GM23338 (cell line): ENCODE results near the gene BFSP2.

Experiments used
- CREB1 ChIP-seq: fragments of 250-450 bp; sonication (Bioruptor Pico); IDR thresholded peaks from 2 replicates; pipeline ENCODE4 v1.5.0; 2020; ENCODE audit warnings: low read depth, mild to moderate bottlenecking, moderate library complexity
- CTCF ChIP-seq, 2 experiments: fragments of 200-600 bp in 1 of 2; sonication (generic) in 1 of 2; conservative IDR thresholded peaks; 2 replicates each; pipeline versions ENCODE4 v1.5.1 to v1.6.1; 2016 to 2017; ENCODE audit warnings: antibody characterized with exemption in 2 of 2, low read depth in 2 of 2, mild to moderate bottlenecking in 2 of 2, moderate library complexity in 1 of 2
- ETS1 ChIP-seq: IDR thresholded peaks from 2 replicates; pipeline ENCODE4 v1.6.1; 2016; ENCODE audit warnings: antibody characterized with exemption
- EZH2 ChIP-seq: fragments of 200-600 bp; sonication (generic); IDR thresholded peaks from one replicate; pipeline ENCODE4 v1.8.0; 2017; ENCODE audit warnings: antibody characterized with exemption, mild to moderate bottlenecking, low read depth; ENCODE audit not compliant: unreplicated experiment
- EZH2phosphoT487 ChIP-seq: fragments of 200-600 bp; sonication (generic); IDR thresholded peaks from one replicate; pipeline ENCODE4 v1.8.1; 2018; ENCODE audit warnings: antibody characterized with exemption; ENCODE audit not compliant: unreplicated experiment
- JUNB ChIP-seq: IDR thresholded peaks from one replicate; pipeline ENCODE4 v1.6.1; 2016; ENCODE audit warnings: antibody characterized with exemption; ENCODE audit not compliant: unreplicated experiment
- POLR2AphosphoS5 ChIP-seq: IDR thresholded peaks from 2 replicates; pipeline ENCODE4 v1.6.1; 2016; ENCODE audit warnings: antibody characterized with exemption, low read depth
- TF ChIP-seq, protein P1 (sequence below): IDR thresholded peaks from one replicate; pipeline ENCODE4 v1.6.1; 2018; ENCODE audit warnings: antibody characterized with exemption; ENCODE audit not compliant: unreplicated experiment

GRCh38 chr3:133429063-133429462, 29.2 kb downstream of the BFSP2 start:
- TF ChIP-seq CTCF (conservative IDR thresholded peaks at IDR 0.05; ENCODE audit: low read depth in 2 of 2) (no peak), EZH2 (no peak), EZH2phosphoT487 (no peak), ETS1 (no peak), POLR2AphosphoS5 (no peak), CREB1 (CRISPR knock-in tag) (no peak), JUNB (no peak)
- TF ChIP-seq, protein P1, sequence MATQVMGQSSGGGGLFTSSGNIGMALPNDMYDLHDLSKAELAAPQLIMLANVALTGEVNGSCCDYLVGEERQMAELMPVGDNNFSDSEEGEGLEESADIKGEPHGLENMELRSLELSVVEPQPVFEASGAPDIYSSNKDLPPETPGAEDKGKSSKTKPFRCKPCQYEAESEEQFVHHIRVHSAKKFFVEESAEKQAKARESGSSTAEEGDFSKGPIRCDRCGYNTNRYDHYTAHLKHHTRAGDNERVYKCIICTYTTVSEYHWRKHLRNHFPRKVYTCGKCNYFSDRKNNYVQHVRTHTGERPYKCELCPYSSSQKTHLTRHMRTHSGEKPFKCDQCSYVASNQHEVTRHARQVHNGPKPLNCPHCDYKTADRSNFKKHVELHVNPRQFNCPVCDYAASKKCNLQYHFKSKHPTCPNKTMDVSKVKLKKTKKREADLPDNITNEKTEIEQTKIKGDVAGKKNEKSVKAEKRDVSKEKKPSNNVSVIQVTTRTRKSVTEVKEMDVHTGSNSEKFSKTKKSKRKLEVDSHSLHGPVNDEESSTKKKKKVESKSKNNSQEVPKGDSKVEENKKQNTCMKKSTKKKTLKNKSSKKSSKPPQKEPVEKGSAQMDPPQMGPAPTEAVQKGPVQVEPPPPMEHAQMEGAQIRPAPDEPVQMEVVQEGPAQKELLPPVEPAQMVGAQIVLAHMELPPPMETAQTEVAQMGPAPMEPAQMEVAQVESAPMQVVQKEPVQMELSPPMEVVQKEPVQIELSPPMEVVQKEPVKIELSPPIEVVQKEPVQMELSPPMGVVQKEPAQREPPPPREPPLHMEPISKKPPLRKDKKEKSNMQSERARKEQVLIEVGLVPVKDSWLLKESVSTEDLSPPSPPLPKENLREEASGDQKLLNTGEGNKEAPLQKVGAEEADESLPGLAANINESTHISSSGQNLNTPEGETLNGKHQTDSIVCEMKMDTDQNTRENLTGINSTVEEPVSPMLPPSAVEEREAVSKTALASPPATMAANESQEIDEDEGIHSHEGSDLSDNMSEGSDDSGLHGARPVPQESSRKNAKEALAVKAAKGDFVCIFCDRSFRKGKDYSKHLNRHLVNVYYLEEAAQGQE = no peak
